ENCODE measurements around the gene RGS12. TPM values are rescaled to one million over a fixed set of nuclear protein-coding genes. Genes with fewer than 3 reads are reported as not detected.
A peak's percentile ranks its signal among the peaks of the same experiment; 100 is the strongest.

RGS12 gene
- total RNA-seq, 1 donor from 2014 or later: 21.9 TPM

DNA sequence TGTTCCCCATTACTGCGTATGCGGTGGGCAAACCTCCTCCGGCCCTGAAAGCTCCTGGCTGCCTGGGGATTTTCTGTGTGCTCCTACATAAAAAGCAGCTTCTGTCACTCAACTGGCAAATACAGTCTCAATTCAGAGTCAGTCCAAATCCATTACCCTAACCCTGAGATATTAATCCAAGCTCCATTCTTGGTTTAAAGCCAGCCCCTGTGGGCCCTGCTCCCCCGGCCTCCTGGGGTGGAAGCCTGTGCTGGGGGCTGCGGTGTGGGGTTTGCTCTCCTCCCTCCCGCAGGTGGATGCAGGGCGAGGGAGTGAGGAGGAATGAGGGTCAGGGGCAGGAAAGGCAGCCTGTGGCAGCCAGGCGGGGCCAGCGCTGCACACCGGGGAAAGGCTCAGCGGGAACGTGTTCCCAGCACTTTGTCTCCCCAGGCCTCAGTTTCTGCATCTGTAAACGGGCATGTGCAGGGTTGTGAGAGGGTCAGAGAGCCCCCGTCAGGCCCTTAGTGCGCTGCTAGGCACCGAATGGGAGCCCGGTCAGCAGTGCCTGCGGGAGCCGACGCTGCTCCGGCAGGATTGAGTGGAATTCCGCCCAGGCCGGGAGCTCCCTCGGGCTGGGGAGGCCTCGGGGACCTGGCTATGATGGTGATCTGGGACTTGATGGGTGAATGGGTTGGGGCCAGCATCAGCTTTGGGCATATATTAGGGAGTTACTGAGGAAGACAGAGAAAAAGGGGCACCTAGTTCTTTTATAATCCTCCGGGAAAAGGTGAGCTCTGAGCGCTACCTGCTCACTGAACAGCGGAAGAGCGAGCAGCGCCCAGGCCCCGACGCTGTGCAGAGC is 6.3 kb upstream of the RGS12 start:
- no peak for DNase-seq (ENCODE audit: low read depth)
- no peak overlapping the region for H3K9ac ChIP-seq (ENCODE audit: low read length)

DNA sequence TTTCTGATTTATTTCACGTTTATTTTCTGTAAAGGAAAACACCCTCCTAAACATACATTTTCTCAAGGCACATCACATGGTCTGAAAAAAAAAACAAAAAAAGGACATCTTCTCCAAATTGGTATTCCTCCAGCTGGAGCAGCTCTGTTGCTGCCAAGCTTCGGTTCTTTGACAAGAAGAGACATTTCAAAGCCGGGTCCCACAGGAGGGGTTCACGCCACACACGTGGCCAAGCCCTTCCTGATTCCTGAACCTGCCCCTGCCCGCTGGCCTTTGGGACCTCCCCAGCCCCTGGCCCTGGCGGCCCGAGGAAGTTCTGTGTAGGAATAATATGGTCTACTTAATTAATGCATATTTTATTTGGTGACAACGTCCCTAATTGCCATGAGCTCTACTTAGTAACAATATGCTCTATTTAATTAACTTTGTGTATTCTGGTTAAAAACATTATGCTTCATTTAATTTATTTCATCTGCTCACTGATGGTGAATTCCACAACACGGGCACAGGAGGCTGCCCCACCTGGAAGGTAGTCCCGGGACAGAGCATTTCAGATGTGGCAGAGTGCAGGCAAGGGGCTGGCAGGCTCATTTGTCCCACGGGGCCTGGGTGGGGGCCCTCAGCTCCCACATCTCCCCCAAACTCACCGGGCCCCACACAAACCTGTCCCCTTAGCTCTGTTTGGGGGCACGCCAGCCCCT is 5.4 kb upstream of the RGS12 start:
- Histone ChIP-seq H3K79me2 (ENCODE audit: insufficient read depth, low read length) (no peaks in the 10 kb centered on the region), H3K9me3 (ENCODE audit: insufficient read depth, low read depth, low read length) (no peaks in the 10 kb centered on the region), H3K36me3 (ENCODE audit: insufficient read depth, low read length) (no peaks in the 10 kb centered on the region), H2AFZ (ENCODE audit: low read depth, low read length) (no peak overlapping the region), H3K4me1 (ENCODE audit: insufficient read depth, low read length) (peaks cover 17% of the 10 kb centered on the region), H3K4me3 (ENCODE audit: insufficient read depth, low read depth, low read length) (no peak overlapping the region), H3K27me3 (ENCODE audit: insufficient read depth, low read length) (peaks cover 5% of the 10 kb centered on the region), H3K4me2 (ENCODE audit: low read length) (no peak overlapping the region), H3K9ac (ENCODE audit: low read length) (no peak overlapping the region), H3K27ac (ENCODE audit: low read depth, low read length) (no peak overlapping the region), H4K20me1 (ENCODE audit: insufficient read depth, low read length) (no peaks in the 10 kb centered on the region)
- Mint-ChIP-seq H3K27ac (ENCODE audit: unreplicated experiment) (no peak overlapping the region), H3K36me3 (ENCODE audit: low read depth, unreplicated experiment) (peaks cover 2% of the 10 kb centered on the region), H3K4me3 (ENCODE audit: unreplicated experiment) (no peak overlapping the region), H3K27me3 (ENCODE audit: low read depth, unreplicated experiment) (peaks cover 25% of the 10 kb centered on the region), H3K4me1 (ENCODE audit: low read depth, unreplicated experiment) (peaks cover 5% of the 10 kb centered on the region), H3K9me3 (ENCODE audit: unreplicated experiment) (no peaks in the 10 kb centered on the region)
- DNase-seq (ENCODE audit: low read depth) (no peak), FAIRE-seq (no peak)
- TF ChIP-seq, protein P1, sequence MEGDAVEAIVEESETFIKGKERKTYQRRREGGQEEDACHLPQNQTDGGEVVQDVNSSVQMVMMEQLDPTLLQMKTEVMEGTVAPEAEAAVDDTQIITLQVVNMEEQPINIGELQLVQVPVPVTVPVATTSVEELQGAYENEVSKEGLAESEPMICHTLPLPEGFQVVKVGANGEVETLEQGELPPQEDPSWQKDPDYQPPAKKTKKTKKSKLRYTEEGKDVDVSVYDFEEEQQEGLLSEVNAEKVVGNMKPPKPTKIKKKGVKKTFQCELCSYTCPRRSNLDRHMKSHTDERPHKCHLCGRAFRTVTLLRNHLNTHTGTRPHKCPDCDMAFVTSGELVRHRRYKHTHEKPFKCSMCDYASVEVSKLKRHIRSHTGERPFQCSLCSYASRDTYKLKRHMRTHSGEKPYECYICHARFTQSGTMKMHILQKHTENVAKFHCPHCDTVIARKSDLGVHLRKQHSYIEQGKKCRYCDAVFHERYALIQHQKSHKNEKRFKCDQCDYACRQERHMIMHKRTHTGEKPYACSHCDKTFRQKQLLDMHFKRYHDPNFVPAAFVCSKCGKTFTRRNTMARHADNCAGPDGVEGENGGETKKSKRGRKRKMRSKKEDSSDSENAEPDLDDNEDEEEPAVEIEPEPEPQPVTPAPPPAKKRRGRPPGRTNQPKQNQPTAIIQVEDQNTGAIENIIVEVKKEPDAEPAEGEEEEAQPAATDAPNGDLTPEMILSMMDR (IDR thresholded peaks at IDR 0.05; ENCODE audit: insufficient read depth, low read depth, low read length): no peak
- no peak for TF ChIP-seq EZH2 (IDR thresholded peaks at IDR 0.05; ENCODE audit: insufficient read depth, low read length)

More for the DNA sequence above, 6.3 kb upstream of the RGS12 start:
- H4K20me1 ChIP-seq (ENCODE audit: insufficient read depth, low read length): no peaks in the 10 kb centered on the region
- Mint-ChIP-seq H3K27me3 (ENCODE audit: low read depth, unreplicated experiment) (peaks cover 23% of the 10 kb centered on the region), H3K27ac (ENCODE audit: unreplicated experiment) (no peak overlapping the region), H3K4me3 (ENCODE audit: unreplicated experiment) (no peak overlapping the region), H3K36me3 (ENCODE audit: low read depth, unreplicated experiment) (peaks cover 7% of the 10 kb centered on the region), H3K9me3 (ENCODE audit: unreplicated experiment) (no peaks in the 10 kb centered on the region), H3K4me1 (ENCODE audit: low read depth, unreplicated experiment) (peaks cover 2% of the 10 kb centered on the region)
- H3K9me3 ChIP-seq (ENCODE audit: insufficient read depth, low read depth, low read length): no peaks in the 10 kb centered on the region
- FAIRE-seq: no peak
- H3K4me3 ChIP-seq (ENCODE audit: insufficient read depth, low read depth, low read length): peak overlapping the region; percentile 13
- H3K36me3 ChIP-seq (ENCODE audit: insufficient read depth, low read length): no peaks in the 10 kb centered on the region
- no peak for TF ChIP-seq EZH2 (IDR thresholded peaks at IDR 0.05; ENCODE audit: insufficient read depth, low read length)
- TF ChIP-seq, protein P1 (IDR thresholded peaks at IDR 0.05; ENCODE audit: insufficient read depth, low read depth, low read length): no peak
- H3K27ac ChIP-seq (ENCODE audit: low read depth, low read length): no peak overlapping the region
- peak overlapping the region; percentile 66 for H3K4me2 ChIP-seq (ENCODE audit: low read length)
- H3K79me2 ChIP-seq (ENCODE audit: insufficient read depth, low read length): no peaks in the 10 kb centered on the region
- H2AFZ ChIP-seq (ENCODE audit: low read depth, low read length): peak overlapping the region; percentile 57
- H3K4me1 ChIP-seq (ENCODE audit: insufficient read depth, low read length): peaks cover 11% of the 10 kb centered on the region
- peaks cover 5% of the 10 kb centered on the region for H3K27me3 ChIP-seq (ENCODE audit: insufficient read depth, low read length)
